ENCODE data around the gene TBX18. TPM values are rescaled to one million over a fixed set of nuclear protein-coding genes. Genes with fewer than 3 reads are reported as not detected.
A peak's percentile ranks its signal among the peaks of the same experiment; 100 is the strongest.

TBX18 gene
- total RNA-seq, 1 donor = 64.1 TPM

DNA sequence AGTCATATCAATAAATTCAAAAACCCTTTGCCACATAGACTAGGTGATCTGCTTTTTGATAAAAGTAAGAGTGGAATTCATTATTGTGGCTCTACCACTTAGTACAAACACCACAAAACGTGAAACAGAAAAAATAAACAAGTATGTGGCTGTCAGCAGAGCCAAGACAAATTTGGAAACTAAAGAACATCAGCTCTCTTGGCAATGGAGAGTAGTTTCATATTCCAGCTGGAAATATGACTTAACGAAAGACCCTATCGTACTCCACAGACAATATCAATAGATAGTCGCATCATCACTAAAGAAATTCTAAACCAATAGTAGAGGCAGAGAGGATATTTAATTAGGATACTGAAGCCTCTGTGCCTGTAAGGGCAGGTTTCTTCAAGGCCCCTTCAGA, 20.8 kb downstream of the TBX18 start:
- H3K36me3 ChIP-seq (ENCODE audit: insufficient read depth, low read length) = peaks cover 41% of the 10 kb centered on the region

DNA sequence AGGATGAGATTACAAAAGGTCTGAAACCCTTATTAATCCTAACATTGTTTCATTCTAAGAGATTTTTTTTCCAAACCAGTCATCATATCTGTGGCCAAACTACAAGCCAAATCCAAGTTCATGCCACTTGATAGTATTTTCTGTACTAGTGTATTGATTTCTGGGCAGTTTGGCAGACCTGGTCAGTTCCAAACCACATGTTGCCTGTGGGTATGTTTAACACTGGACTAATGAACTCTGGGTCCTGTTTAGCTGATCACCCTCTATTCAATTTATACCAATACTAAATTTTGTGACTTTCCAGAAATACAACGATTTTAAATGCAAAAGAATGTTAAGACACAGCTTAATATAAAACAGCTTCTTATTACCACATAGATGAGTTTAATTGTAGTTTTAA, 24.0 kb downstream of the TBX18 start:
- Histone ChIP-seq H3K79me2 (ENCODE audit: insufficient read depth, low read length) (no peaks in the 10 kb centered on the region), H4K20me1 (ENCODE audit: insufficient read depth, low read length) (peaks cover 7% of the 10 kb centered on the region), H3K27ac (ENCODE audit: low read depth, low read length) (no peak overlapping the region), H3K4me2 (ENCODE audit: insufficient read depth, low read length) (no peak overlapping the region), H3K9me3 (ENCODE audit: low read depth, low read length) (no peaks in the 10 kb centered on the region), H3K4me3 (ENCODE audit: insufficient read depth, low read length) (no peak overlapping the region), H3K27me3 (ENCODE audit: insufficient read depth, low read length) (no peaks in the 10 kb centered on the region), H3K36me3 (ENCODE audit: insufficient read depth, low read length) (peaks cover 56% of the 10 kb centered on the region), H3K4me1 (ENCODE audit: insufficient read depth, low read length) (peaks cover 14% of the 10 kb centered on the region), H2AFZ (ENCODE audit: low read length) (no peak overlapping the region)
- no peak for DNase-seq (ENCODE audit: insufficient read length, low spot score, missing footprints)
- TF ChIP-seq, protein P1, sequence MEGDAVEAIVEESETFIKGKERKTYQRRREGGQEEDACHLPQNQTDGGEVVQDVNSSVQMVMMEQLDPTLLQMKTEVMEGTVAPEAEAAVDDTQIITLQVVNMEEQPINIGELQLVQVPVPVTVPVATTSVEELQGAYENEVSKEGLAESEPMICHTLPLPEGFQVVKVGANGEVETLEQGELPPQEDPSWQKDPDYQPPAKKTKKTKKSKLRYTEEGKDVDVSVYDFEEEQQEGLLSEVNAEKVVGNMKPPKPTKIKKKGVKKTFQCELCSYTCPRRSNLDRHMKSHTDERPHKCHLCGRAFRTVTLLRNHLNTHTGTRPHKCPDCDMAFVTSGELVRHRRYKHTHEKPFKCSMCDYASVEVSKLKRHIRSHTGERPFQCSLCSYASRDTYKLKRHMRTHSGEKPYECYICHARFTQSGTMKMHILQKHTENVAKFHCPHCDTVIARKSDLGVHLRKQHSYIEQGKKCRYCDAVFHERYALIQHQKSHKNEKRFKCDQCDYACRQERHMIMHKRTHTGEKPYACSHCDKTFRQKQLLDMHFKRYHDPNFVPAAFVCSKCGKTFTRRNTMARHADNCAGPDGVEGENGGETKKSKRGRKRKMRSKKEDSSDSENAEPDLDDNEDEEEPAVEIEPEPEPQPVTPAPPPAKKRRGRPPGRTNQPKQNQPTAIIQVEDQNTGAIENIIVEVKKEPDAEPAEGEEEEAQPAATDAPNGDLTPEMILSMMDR (IDR thresholded peaks at IDR 0.05; ENCODE audit: extremely low read depth, low read depth, low read length) = no peak

More for the DNA sequence above, 20.8 kb downstream of the TBX18 start:
- TF ChIP-seq, protein P1 (IDR thresholded peaks at IDR 0.05; ENCODE audit: extremely low read depth, low read depth, low read length) = no peak
- no peak for DNase-seq (ENCODE audit: insufficient read length, low spot score, missing footprints)
- Histone ChIP-seq H3K27me3 (ENCODE audit: insufficient read depth, low read length) (no peaks in the 10 kb centered on the region), H2AFZ (ENCODE audit: low read length) (no peak overlapping the region), H4K20me1 (ENCODE audit: insufficient read depth, low read length) (peaks cover 7% of the 10 kb centered on the region), H3K4me3 (ENCODE audit: insufficient read depth, low read length) (no peak overlapping the region), H3K79me2 (ENCODE audit: insufficient read depth, low read length) (peaks cover 10% of the 10 kb centered on the region), H3K9me3 (ENCODE audit: low read depth, low read length) (no peaks in the 10 kb centered on the region), H3K4me2 (ENCODE audit: insufficient read depth, low read length) (no peak overlapping the region), H3K27ac (ENCODE audit: low read depth, low read length) (no peak overlapping the region), H3K4me1 (ENCODE audit: insufficient read depth, low read length) (peaks cover 14% of the 10 kb centered on the region)

DNA sequence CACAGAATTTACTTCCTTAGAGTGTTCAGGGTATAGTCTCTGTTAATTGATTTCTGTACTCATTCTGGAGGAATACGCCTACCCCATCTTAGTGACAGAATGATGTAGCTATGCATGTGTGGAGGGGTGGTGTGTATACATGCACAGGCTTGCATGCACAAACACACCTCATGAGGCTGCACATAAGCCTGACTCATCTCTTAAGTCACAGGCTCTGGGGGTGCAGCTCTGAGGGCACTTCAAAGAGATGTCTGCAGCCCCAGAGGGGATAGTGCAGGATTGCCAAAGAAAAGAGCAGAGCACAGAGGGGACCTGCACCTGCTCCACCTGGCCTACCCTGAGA, 24.6 kb downstream of the TBX18 start:
- TF ChIP-seq, protein P1 (IDR thresholded peaks at IDR 0.05; ENCODE audit: extremely low read depth, low read depth, low read length) = no peak
- H2AFZ ChIP-seq (ENCODE audit: low read length) = no peak overlapping the region
- H3K79me2 ChIP-seq (ENCODE audit: insufficient read depth, low read length) = no peaks in the 10 kb centered on the region
- no peak overlapping the region for H3K27ac ChIP-seq (ENCODE audit: low read depth, low read length)
- no peak overlapping the region for H3K4me2 ChIP-seq (ENCODE audit: insufficient read depth, low read length)
- DNase-seq (ENCODE audit: insufficient read length, low spot score, missing footprints) = peak; percentile 38
- H4K20me1 ChIP-seq (ENCODE audit: insufficient read depth, low read length) = peaks cover 7% of the 10 kb centered on the region
- H3K4me3 ChIP-seq (ENCODE audit: insufficient read depth, low read length) = no peak overlapping the region
- no peaks in the 10 kb centered on the region for H3K9me3 ChIP-seq (ENCODE audit: low read depth, low read length)
- H3K36me3 ChIP-seq (ENCODE audit: insufficient read depth, low read length) = peaks cover 51% of the 10 kb centered on the region
- H3K4me1 ChIP-seq (ENCODE audit: insufficient read depth, low read length) = peaks cover 14% of the 10 kb centered on the region
- no peaks in the 10 kb centered on the region for H3K27me3 ChIP-seq (ENCODE audit: insufficient read depth, low read length)

DNA sequence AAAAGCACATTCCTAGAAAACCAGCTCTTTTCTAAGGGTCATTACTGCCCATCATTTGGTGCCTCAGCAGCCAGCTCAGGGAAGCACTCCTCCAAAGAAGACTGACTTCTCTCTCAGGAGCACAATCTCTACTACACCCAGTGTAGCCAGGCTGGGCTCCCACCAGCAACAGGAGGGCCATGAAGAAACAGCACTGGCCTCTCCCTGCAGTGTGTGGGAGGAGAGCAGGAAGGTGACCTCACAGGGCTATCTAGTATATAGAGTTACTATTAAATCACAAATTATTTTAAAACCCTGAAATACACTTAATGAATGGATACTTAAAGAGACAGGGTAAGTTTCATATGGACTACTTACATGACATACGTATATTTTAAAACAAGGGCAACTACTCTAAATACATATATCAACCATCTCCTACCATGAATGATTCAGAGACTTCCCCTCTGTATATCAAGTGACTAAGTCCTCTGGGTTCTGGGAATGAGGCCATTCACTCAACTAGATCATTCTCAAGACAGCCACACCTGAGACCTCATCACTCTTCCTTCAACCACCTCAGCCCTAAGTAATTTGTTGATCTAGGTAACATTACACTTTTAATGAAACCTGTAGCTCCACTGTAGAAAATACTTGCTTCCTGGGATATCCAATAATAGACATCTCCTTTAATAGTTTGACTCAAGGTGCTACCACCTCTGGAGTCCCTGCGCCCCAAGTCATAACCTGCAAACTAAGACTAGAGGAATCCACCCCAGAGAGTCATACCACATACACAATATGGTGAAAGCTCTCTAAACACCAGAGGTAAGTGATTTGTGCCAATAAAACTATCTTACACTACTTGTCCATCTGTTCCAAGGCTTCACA, 25.2 kb downstream of the TBX18 start:
- no peak for DNase-seq (ENCODE audit: insufficient read length, low spot score, missing footprints)
- no peak overlapping the region for H3K4me3 ChIP-seq (ENCODE audit: insufficient read depth, low read length)
- peaks cover 14% of the 10 kb centered on the region for H3K4me1 ChIP-seq (ENCODE audit: insufficient read depth, low read length)
- no peaks in the 10 kb centered on the region for H3K79me2 ChIP-seq (ENCODE audit: insufficient read depth, low read length)
- no peak overlapping the region for H2AFZ ChIP-seq (ENCODE audit: low read length)
- no peaks in the 10 kb centered on the region for H3K9me3 ChIP-seq (ENCODE audit: low read depth, low read length)
- no peaks in the 10 kb centered on the region for H3K27me3 ChIP-seq (ENCODE audit: insufficient read depth, low read length)
- H3K36me3 ChIP-seq (ENCODE audit: insufficient read depth, low read length) = peaks cover 49% of the 10 kb centered on the region
- TF ChIP-seq, protein P1 (IDR thresholded peaks at IDR 0.05; ENCODE audit: extremely low read depth, low read depth, low read length) = no peak
- peaks cover 7% of the 10 kb centered on the region for H4K20me1 ChIP-seq (ENCODE audit: insufficient read depth, low read length)
- H3K4me2 ChIP-seq (ENCODE audit: insufficient read depth, low read length) = no peak overlapping the region
- peak overlapping the region; percentile 17 for H3K27ac ChIP-seq (ENCODE audit: low read depth, low read length)

All from osteoblast (primary cell).